Measurements from ENCODE around the gene TAAR8.

- no peak for TF ChIP-seq EZH2 (IDR thresholded peaks at IDR 0.05; ENCODE audit: insufficient read depth, poor library complexity, severe bottlenecking)
- TF ChIP-seq EZH2phosphoT487 (IDR thresholded peaks at IDR 0.05; ENCODE audit: insufficient read depth, low read depth), result no peak
These were observed 15.3 kb upstream of the TAAR8 start for GRCh38 chr6:132537145-132537544.
